GM21723 (cell line): Measurements from ENCODE around the gene CENPX.

Source experiments
- ATAC-seq: cut with Tn5 transposase; IDR thresholded peaks from one replicate; pipeline ENCODE4 v1.9.1; 2021; ENCODE audit warnings: mild to moderate bottlenecking, moderate library complexity; ENCODE audit not compliant: unreplicated experiment

The CENPX gene

GRCh38 chr17:82022310-82022980, at the start of gene CENPX:
Gene CENPX, minus strand, starts transcription at chr17:82022878. Its CDS starts 17 bp downstream, at chr17:82022861.
- no peak for ATAC-seq

- no peak for ATAC-seq
Observed at GRCh38 chr17:82070611-82071010, 47.9 kb upstream of the CENPX start.

GRCh38 chr17:82065638-82066303, 43.1 kb upstream of the CENPX start, which contains the start of gene DUS1L:
Gene DUS1L, minus strand, starts transcription at chr17:82065804. Its CDS starts 745 bp downstream, at chr17:82065059.
- peak; percentile 68 for ATAC-seq

- peak; percentile 8 for ATAC-seq
Observed at GRCh38 chr17:82065193-82065637, 42.5 kb upstream of the CENPX start.

- peak; percentile 6 for ATAC-seq
Observed at GRCh38 chr17:82064433-82065192, 41.9 kb upstream of the CENPX start.

- ATAC-seq, result no peak
Observed at GRCh38 chr17:82063424-82064415, 41.0 kb upstream of the CENPX start.

GRCh38 chr17:82062984-82063368, 40.3 kb upstream of the CENPX start:
- no peak for ATAC-seq

GRCh38 chr17:82062076-82062983, 39.7 kb upstream of the CENPX start:
- no peak for ATAC-seq

GRCh38 chr17:82061047-82061925, 38.6 kb upstream of the CENPX start:
- no peak for ATAC-seq

GRCh38 chr17:82060614-82061013, 37.9 kb upstream of the CENPX start:
- ATAC-seq, result no peak

- ATAC-seq, result no peak
Observed at GRCh38 chr17:82060001-82060380, 37.3 kb upstream of the CENPX start.

GRCh38 chr17:82059272-82060000, 36.8 kb upstream of the CENPX start:
- no peak for ATAC-seq

- ATAC-seq, result no peak
Observed at GRCh38 chr17:82058855-82059249, 36.2 kb upstream of the CENPX start.

GRCh38 chr17:82058230-82058854, 35.7 kb upstream of the CENPX start:
- no peak for ATAC-seq

GRCh38 chr17:82056729-82057621, 34.3 kb upstream of the CENPX start:
- ATAC-seq, result no peak

- no peak for ATAC-seq
Observed at GRCh38 chr17:82055965-82056728, 33.5 kb upstream of the CENPX start.
